Esophagus squamous epithelium (tissue), 5 donors: ENCODE data around the gene LAD1. TPM values are rescaled to one million over a fixed set of nuclear protein-coding genes. Genes with fewer than 3 reads are reported as not detected.

Experiments
- DNase-seq: peaks from one replicate; lab custom pipeline; 2025; lab: John Stamatoyannopoulos, UW
- H3K27ac ChIP-seq, 4 donors: fragments of 200-600 bp; sonication (generic); one replicate each; pipeline ENCODE4 v1.5.1; 2016 to 2019; ENCODE audit warnings: mild to moderate bottlenecking in 1 of 4
- H3K27me3 ChIP-seq, 4 donors: fragments of 200-600 bp; sonication (generic); 1 replicate in 3 of 4; 2 replicates in 1 of 4; pipeline versions ENCODE4 v1.5.1 to v1.6.0; 2017 to 2021; ENCODE audit warnings: antibody characterized with exemption in 1 of 4
- H3K36me3 ChIP-seq, 3 donors: fragments of 200-600 bp; sonication (generic); one replicate each; pipeline ENCODE4 v1.5.1; 2016 to 2019
- H3K4me1 ChIP-seq, 3 donors: fragments of 200-600 bp; sonication (generic); one replicate each; pipeline ENCODE4 v1.5.1; 2017 to 2019
- H3K4me3 ChIP-seq, 4 donors: fragments of 200-600 bp; sonication (generic); 1 replicate in 3 of 4; 2 replicates in 1 of 4; pipeline ENCODE4 v1.5.1; 2016 to 2019; ENCODE audit warnings: mild to moderate bottlenecking in 2 of 4, moderate library complexity in 1 of 4
- H3K9me3 ChIP-seq, 3 donors: fragments of 200-600 bp; sonication (generic); one replicate each; pipeline ENCODE4 v1.5.1; 2016 to 2019
- CTCF ChIP-seq, 6 experiments: fragments of 450-650 bp in 4 of 6; fragments of 200-600 bp in 2 of 6; sonication (generic) in 2 of 6; IDR thresholded peaks; one replicate each; pipeline ENCODE4 v1.5.1; 2016 to 2019; ENCODE audit warnings: antibody characterized with exemption in 6 of 6, mild to moderate bottlenecking in 4 of 6, moderate library complexity in 4 of 6
- POLR2A ChIP-seq, 4 donors: fragments of 450-650 bp; IDR thresholded peaks; one replicate each; pipeline ENCODE4 v1.6.1; 2017; ENCODE audit warnings: antibody characterized with exemption in 4 of 4, mild to moderate bottlenecking in 4 of 4, moderate library complexity in 3 of 4
- WGBS, 2 donors: methylation state at CpG; one replicate each; pipeline ENCODE4 v1.1.5; 2018; 5-methylcytosine and 5-hydroxymethylcytosine counted together
- intact Hi-C: fragments of 100-400 bp; cut with DNase I; formaldehyde crosslinking; loops from one replicate; pipeline ENCODE4 v1.15.0; 2022
- total RNA-seq, 4 donors: library from RNA; depleted of rRNA; stranded (reverse); fragments of >200 nt; gene quantifications; one replicate each; pipeline ENCODE4 v1.1.0, GENCODE V29; 2016
- donor health status: DM: yes; HTN: yes; CAD: no.

Gene LAD1
- total RNA-seq, 4 donors from 2014 or later: 242 to 377 (median 320) TPM

DNA sequence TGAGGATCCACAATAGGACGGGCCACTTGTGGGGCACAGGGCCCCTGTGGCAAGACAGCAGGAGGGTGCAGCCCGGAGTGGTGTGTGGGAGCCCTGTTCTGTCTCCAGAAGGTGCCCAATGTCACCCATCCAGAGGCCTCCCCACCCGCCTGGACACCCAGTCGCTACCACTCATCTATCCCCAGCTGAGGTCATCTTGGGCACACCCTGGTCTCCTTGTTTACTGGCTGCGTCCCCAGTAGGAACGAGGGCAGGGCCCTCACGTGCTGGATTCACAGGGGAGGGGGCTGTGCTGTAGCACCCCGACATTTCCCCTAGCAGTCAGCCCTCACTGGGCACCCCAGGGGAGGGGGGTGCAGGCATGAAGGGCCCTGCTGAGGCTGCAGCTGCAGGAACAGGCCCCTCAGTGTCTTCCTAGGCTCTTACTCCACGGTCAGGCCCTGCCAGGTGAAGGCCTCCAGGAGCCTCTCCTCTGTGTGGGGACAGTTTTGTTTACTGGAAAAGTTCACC lies 19.3 kb downstream of the LAD1 start:
- no peak overlapping the region for H3K4me3 ChIP-seq
- WGBS, 2 donors: 69 to 91% methylated on average over 5 to 8 of the region's 9 CpGs
- intact Hi-C loops: no loop called here
- no peak overlapping the region for H3K27ac ChIP-seq
- no peaks in the 10 kb centered on the region for H3K9me3 ChIP-seq
- peaks cover 0 to 40% (median 0%) of the 10 kb centered on the region in 3 donors for H3K36me3 ChIP-seq
- peaks cover 0 to 84% (median 0%) of the 10 kb centered on the region in 3 donors for H3K4me1 ChIP-seq
- no peak for TF ChIP-seq CTCF (IDR thresholded peaks at IDR 0.05)
- no peak for TF ChIP-seq POLR2A (IDR thresholded peaks at IDR 0.05)
- H3K27me3 ChIP-seq: peaks cover 0 to 27% (median 0%) of the 10 kb centered on the region in 4 donors
- no peak for DNase-seq

- H3K27me3 ChIP-seq: peaks cover 0 to 37% (median 0%) of the 10 kb centered on the region in 4 donors
- no peaks in the 10 kb centered on the region for H3K9me3 ChIP-seq
- TF ChIP-seq POLR2A (IDR thresholded peaks at IDR 0.05): no peak
- no peak for TF ChIP-seq CTCF (IDR thresholded peaks at IDR 0.05)
- DNase-seq: no peak
- H3K4me1 ChIP-seq: peaks cover 0 to 82% (median 0%) of the 10 kb centered on the region in 3 donors
- intact Hi-C loops: no loop called here
- 84 to 87% methylated on average over 2 to 3 of the region's 6 CpGs for WGBS, 2 donors
- no peak overlapping the region for H3K27ac ChIP-seq
- H3K4me3 ChIP-seq: no peak overlapping the region
- peaks cover 0 to 31% (median 0%) of the 10 kb centered on the region in 3 donors for H3K36me3 ChIP-seq
Measured at GRCh38 chr1:201378804-201379203, 20.3 kb downstream of the LAD1 start.

GRCh38 chr1:201377611-201378092 lies 21.5 kb downstream of the LAD1 start, which contains the start of gene TNNT2:
TNNT2 (minus strand) TSS chr1:201377680; CDS start chr1:201373254, 4,426 bp downstream.
- Histone ChIP-seq H3K9me3 (no peaks in the 10 kb centered on the region), H3K4me1 (peaks cover 0 to 71% (median 0%) of the 10 kb centered on the region in 3 donors), H3K27ac (no peak within 1 kb of the TSS), H3K27me3 (peaks cover 0 to 48% (median 0%) of the 10 kb centered on the region in 4 donors), H3K36me3 (peaks cover 0 to 19% (median 0%) of the 10 kb centered on the region in 3 donors), H3K4me3 (no peak within 1 kb of the TSS)
- TF ChIP-seq POLR2A (IDR thresholded peaks at IDR 0.05): no peak
- no peak for TF ChIP-seq CTCF (IDR thresholded peaks at IDR 0.05)
- 38 to 50% methylated on average over 1 to 3 of the region's 9 CpGs for WGBS, 2 donors
- intact Hi-C loops: no loop called here
- DNase-seq: no peak

DNA sequence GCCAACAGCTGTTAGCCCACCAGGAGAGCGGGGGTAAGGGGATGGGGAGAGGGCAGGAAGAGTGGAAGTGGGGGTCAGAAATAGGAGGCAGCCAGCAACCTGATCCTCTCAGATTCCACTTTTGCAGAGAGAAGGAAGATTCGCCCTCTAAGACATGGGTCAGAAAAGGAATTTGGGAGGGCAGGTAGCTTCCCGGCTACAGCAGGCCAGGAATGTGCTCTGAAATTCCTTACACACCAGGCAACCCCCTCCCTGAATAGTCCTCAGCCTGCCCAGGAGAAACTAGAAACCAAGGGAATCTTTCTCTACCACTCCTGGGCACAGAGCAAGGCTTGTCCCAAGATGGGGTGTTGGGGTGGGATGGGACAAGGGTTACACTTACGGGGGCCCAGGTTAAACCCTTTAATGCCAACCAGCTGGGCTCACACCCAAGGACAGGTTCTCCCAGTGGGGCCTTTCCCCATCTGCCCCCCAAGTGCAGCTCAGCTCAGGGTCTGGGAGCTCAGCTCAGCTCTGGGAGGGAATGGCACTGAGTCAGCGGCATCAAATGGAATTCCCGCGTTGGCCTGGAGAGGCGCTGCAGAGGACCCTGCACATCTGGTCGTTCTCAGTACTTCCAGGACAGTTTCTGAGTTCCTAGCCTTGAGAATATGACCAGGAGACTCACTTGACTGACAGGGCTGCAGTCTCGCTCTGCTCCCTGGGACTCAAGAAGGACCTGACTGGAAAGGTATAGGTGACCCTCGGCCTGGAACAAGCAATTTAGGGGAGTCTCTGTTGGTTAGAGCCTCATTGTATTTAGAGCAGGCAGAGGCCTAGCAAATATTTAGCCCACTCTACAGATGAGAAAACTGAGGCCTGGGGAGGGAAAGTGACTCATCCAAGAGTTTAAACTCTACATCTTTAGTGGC lies 22.4 kb downstream of the LAD1 start:
- H3K36me3 ChIP-seq: peaks cover 0 to 11% (median 0%) of the 10 kb centered on the region in 3 donors
- intact Hi-C loops: no loop called here
- H3K27me3 ChIP-seq: peaks cover 0 to 58% (median 0%) of the 10 kb centered on the region in 4 donors
- no peak overlapping the region for H3K4me3 ChIP-seq
- no peak for DNase-seq
- H3K27ac ChIP-seq: no peak overlapping the region
- 35 to 80% methylated on average over 4 to 10 of the region's 11 CpGs for WGBS, 2 donors
- peaks cover 0 to 62% (median 0%) of the 10 kb centered on the region in 3 donors for H3K4me1 ChIP-seq
- no peaks in the 10 kb centered on the region for H3K9me3 ChIP-seq
- TF ChIP-seq CTCF (IDR thresholded peaks at IDR 0.05) (peak in 4 of 6 experiments; percentile 20 to 75 (median 42)), POLR2A (IDR thresholded peaks at IDR 0.05) (no peak)
